Activated CD4-positive, alpha-beta T cell treated with anti-CD3 and anti-CD28 coated beads for 24 hours (primary cell): ENCODE measurements around the gene S1PR5.
"Not testable (repeated sequence)": the region's sequence is repeated elsewhere in the genome, so short reads cannot be mapped to it uniquely, and the experiment has no call there.

Experiments
- DNase-seq, 2 donors: peaks; one replicate each; pipeline ENCODE4 v3.0.0-alpha.2; 2020; ENCODE audit warnings: low read depth in 2 of 2

S1PR5 gene

GRCh38 chr19:10544753-10545251, 27.6 kb upstream of the S1PR5 start:
- no peak for DNase-seq

GRCh38 chr19:10544242-10544752, 27.1 kb upstream of the S1PR5 start:
- DNase-seq, result no peak

GRCh38 chr19:10543420-10544241, 26.4 kb upstream of the S1PR5 start, which contains the start of gene ATG4D:
Gene ATG4D (plus strand): TSS chr19:10543904. CDS start chr19:10544091, 187 bp downstream.
- DNase-seq, result peak; percentile 66 to 75

DNA sequence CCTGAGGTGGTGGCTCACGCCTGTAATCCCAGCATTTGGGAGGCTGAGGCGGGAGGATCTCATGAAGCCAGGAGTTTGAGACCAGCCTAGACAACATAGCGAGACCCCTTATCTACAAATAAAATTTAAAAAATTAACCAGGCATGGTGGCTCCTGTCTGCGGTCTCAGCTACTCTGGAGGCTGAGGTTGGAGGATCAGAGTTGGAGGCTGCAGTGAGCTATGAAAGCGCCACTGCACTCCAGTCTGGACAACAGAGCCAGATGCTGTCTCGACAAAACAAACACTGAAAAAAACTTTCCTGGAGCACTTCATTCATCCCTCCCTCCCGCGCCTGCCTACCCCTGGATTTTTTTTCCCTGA, 25.8 kb upstream of the S1PR5 start:
- no peak for DNase-seq

GRCh38 chr19:10539016-10539415, 21.8 kb upstream of the S1PR5 start:
- DNase-seq, result not testable (repeated sequence)

- DNase-seq, result no peak
Observed at GRCh38 chr19:10538204-10538983, 21.1 kb upstream of the S1PR5 start.

DNA sequence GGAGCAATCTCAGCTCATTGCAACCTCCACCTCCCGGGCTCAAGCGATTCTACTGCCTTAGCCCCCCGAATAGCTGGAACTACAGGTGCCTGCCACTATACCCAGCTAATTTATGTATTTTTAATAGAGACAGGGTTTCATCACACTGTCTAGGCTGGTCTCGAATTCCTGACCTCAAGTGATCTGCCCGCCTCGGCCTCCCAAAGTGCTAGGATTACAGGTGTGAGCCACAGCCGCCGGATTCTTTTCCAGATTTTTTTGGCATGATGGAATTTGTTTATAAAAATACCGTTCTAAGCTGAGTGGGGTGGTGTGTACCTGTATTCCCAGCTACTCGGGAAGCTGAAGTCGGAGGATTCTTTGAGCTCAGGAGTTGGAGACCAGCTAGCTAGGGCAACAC, 20.4 kb upstream of the S1PR5 start:
- DNase-seq, result no peak

DNA sequence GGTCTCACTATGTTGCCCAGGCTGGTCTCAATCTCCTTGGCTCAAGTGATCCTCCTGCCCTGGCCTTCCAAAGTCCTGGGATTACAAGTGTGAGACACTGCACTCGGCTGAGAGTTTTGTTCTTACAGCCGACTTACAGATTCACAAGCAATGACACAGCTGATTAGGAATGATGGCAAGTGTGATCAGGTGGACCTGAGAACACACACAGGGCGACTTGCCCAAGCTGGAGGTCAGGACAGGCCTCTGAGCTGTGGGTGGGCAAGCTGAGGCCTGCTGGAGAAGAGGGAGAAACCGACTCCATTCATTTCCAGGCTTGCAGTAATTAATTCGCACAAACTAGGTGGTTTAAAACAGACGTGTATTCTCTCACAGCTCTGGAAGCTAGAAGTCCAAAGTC, 18.4 kb upstream of the S1PR5 start:
- no peak for DNase-seq

GRCh38 chr19:10533646-10534386, 16.6 kb upstream of the S1PR5 start:
- DNase-seq, result no peak

- no peak for DNase-seq
Observed at GRCh38 chr19:10532457-10532856, 15.2 kb upstream of the S1PR5 start.

GRCh38 chr19:10526887-10527286, 9.6 kb upstream of the S1PR5 start:
- not testable (repeated sequence) for DNase-seq

DNA sequence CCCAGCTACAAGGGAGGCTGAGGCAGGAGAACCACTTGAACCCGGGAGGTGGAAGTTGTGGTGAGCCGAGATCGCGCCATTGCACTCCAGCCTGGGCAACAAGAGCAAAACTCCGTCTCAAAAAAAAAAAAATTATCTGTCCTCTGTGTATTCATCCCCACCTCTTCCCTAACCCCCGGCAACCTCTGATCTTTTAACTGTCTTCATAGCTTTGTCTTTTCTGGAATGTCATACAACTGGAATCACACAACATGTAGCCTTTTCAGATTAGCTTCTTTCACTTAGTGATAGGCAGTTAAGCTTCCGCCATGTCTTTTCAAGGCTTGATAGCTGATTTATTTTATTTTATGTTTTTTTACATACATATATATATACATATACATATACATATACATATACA, 8.4 kb upstream of the S1PR5 start:
- DNase-seq, result no peak

GRCh38 chr19:10523135-10523636, 5.9 kb upstream of the S1PR5 start:
- DNase-seq, result no peak

- DNase-seq, result no peak
Observed at GRCh38 chr19:10521461-10522171, 4.4 kb upstream of the S1PR5 start.

- no peak for DNase-seq
Observed at GRCh38 chr19:10520652-10521318, 3.5 kb upstream of the S1PR5 start.

- no peak for DNase-seq
Observed at GRCh38 chr19:10519421-10519820, 2.2 kb upstream of the S1PR5 start.

DNA sequence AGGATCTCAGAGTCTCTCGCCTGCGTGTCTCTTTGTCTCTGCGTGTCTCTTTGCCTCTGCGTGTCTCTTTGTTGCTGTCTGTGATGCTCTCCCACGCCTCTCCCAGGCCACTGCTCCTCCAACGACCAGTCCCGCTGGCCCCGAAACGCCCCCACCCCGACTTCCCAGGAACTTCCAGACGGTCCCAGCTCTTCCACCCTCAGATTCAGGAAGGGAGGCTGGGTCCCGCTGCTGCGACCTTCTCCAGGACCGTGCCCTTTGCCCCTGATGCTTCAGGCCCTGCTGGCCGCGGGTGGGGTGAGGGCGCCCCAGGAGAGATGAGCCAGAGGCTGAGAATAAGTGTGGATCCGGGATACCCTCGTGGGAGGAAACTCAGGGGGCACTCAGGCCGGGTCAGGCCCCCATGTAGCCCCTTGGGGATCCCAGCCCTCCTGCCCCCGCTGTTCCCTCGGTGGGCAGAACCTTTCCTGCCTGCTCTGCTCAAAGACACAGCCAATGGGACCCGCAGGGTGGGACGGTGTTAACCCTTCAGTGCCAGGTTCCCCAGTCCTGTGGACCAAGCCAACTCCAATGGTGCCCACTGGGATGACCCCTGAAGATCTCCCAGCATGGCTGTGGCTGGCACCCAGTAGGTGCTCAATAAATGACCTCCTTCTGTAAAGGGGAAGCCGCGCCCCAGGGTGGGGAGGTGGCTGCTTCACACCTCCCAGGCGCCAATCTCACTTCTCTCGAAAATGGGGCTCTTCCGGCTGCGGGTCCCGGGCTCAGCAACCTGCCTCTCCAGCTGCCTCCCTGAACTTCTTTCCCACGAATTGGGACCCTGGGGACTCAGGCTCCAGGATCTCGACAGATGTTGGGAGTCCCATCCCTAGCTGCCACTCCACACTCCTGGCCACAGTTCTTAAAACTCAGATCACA, 1.5 kb upstream of the S1PR5 start:
- no peak for DNase-seq

DNA sequence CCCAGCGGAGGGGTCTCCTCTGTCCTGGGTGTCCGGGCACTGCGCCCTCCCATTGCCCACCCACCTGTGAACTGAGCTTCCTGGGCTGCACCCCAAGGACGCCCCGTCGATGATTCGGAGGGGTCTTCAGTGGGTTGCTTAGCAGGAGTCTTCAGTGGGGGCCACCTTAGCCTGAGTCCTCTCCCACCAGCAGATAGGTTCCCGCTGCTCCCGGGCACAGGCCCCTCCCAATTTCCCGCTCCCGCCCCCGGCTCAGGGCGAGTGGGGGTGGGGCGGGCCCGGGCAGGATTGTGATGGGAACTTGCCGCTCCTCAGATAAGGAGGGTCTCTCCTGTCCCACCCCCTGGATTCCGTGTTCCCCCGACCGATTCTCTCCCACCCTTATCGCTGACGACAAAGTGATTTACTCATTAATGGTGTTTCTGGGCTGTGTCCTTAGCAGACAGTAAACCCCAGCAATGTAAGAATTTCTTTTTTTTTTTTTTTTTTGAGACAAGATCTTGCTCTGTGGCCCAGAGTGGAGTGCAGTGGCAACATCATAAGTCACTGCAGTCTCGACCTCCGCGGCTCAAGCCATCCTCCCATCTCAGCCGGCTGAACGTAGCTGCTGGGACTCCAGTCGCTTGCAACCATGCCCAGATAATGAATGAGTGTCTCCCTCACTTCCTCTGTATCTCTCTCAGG, 655 bp upstream of the S1PR5 start:
- no peak for DNase-seq
